H1 (cell line): Measurements from ENCODE around the gene GMIP. TPM values are rescaled to one million over a fixed set of nuclear protein-coding genes. Genes with fewer than 3 reads are reported as not detected.

Experiments used
- CTCF ChIA-PET: fragments of 300-600 bp; sonication (Branson Sonifier 250); formaldehyde crosslinking; loops from one replicate; lab custom pipeline; 2021; ENCODE audit not compliant: partially characterized antibody; lab: Charles Lee
- POLR2A ChIA-PET: fragments of 300-600 bp; sonication (Branson Sonifier 250); formaldehyde crosslinking; loops from one replicate; lab custom pipeline; 2021; ENCODE audit warnings: inconsistent platforms; ENCODE audit not compliant: partially characterized antibody; lab: Charles Lee
- DNase-seq, 2 experiments: peaks; one replicate each; pipeline versions ENCODE4 v3.0.0 to v3.0.0-alpha.2; 2010 to 2022; ENCODE audit warnings: low spot score in 2 of 2, low read depth in 1 of 2, mixed read lengths in 1 of 2
- FAIRE-seq: peaks from 2 replicates; lab custom pipeline; 2011; peaks lifted over from hg19 to GRCh38; lab: Jason Lieb, UNC
- H2AFZ ChIP-seq: 2 replicates; pipeline ENCODE4 v1.8.1; 2012; ENCODE audit warnings: low read length, inconsistent platforms
- H2AK5ac ChIP-seq: 2 replicates; pipeline ENCODE4 v1.6.1; 2013; ENCODE audit warnings: low read depth, low read length
- H2BK120ac ChIP-seq: replicated peaks from 2 replicates; pipeline ENCODE3; 2013; ENCODE audit warnings: low read depth, low read length, inconsistent platforms
- H2BK12ac ChIP-seq: 2 replicates; pipeline ENCODE4 v1.6.1; 2013; ENCODE audit warnings: low read depth, low read length
- H2BK15ac ChIP-seq: 2 replicates; pipeline ENCODE4 v1.6.1; 2013; ENCODE audit warnings: low read length
- H2BK20ac ChIP-seq: 2 replicates; pipeline ENCODE4 v1.6.1; 2013; ENCODE audit warnings: low read length
- H2BK5ac ChIP-seq: 2 replicates; pipeline ENCODE4 v1.6.1; 2013; ENCODE audit warnings: low read depth, low read length
- H3K14ac ChIP-seq: 2 replicates; pipeline ENCODE4 v1.6.1; 2013; ENCODE audit warnings: inconsistent platforms; ENCODE audit not compliant: insufficient read length
- H3K18ac ChIP-seq: 2 replicates; pipeline ENCODE4 v1.6.1; 2013; ENCODE audit warnings: low read length; ENCODE audit errors: extremely low read depth
- H3K23ac ChIP-seq: 2 replicates; pipeline ENCODE4 v1.6.1; 2013; ENCODE audit warnings: inconsistent platforms; ENCODE audit not compliant: insufficient read length
- H3K23me2 ChIP-seq: 2 replicates; pipeline ENCODE4 v1.6.1; 2013; ENCODE audit warnings: low read depth, low read length
- H3K27ac ChIP-seq: 2 replicates; pipeline ENCODE4 v1.6.1; 2011; ENCODE audit warnings: low read depth, low read length, inconsistent platforms
- H3K27me3 ChIP-seq, 4 experiments: replicated peaks in 1 of 4; 1 replicate in 1 of 4; 2 replicates in 3 of 4; pipeline versions ENCODE4 v1.6.1 to v1.8.1; 2011 to 2013; ENCODE audit warnings: low read length in 3 of 4, mild to moderate bottlenecking in 3 of 4, inconsistent platforms in 2 of 4, mixed read lengths in 2 of 4, moderate library complexity in 1 of 4; ENCODE audit not compliant: control insufficient read depth in 3 of 4, insufficient read depth in 3 of 4; ENCODE audit errors: extremely low read depth in 1 of 4
- H3K36me3 ChIP-seq, 4 experiments: 2 replicates each; pipeline versions ENCODE4 v1.6.1 to v1.8.1; 2011 to 2013; ENCODE audit warnings: mild to moderate bottlenecking in 4 of 4, low read length in 3 of 4, moderate library complexity in 2 of 4, control low read depth in 1 of 4, inconsistent platforms in 1 of 4; ENCODE audit not compliant: insufficient read depth in 4 of 4, control insufficient read depth in 2 of 4
- H3K4ac ChIP-seq: replicated peaks from 2 replicates; pipeline ENCODE3; 2013; ENCODE audit warnings: low read length, low read depth, mixed read lengths, inconsistent platforms; ENCODE audit not compliant: insufficient read length
- H3K4me1 ChIP-seq, 4 experiments: replicated peaks in 1 of 4; 1 replicate in 1 of 4; 2 replicates in 3 of 4; pipeline versions ENCODE4 v1.6.1 to v1.8.1; 2011 to 2013; ENCODE audit warnings: low read length in 3 of 4, inconsistent platforms in 2 of 4, mixed read lengths in 1 of 4; ENCODE audit not compliant: insufficient read depth in 4 of 4, control insufficient read depth in 3 of 4
- H3K4me2 ChIP-seq, 2 experiments: 2 replicates each; pipeline versions ENCODE4 v1.6.1 to v1.8.1; 2011 to 2013; ENCODE audit warnings: low read depth in 2 of 2, low read length in 2 of 2, control low read depth in 1 of 2, inconsistent platforms in 1 of 2, mild to moderate bottlenecking in 1 of 2; ENCODE audit not compliant: insufficient read depth in 1 of 2
- H3K4me3 ChIP-seq, 4 experiments: fragments of 200-600, 300-600 bp in 1 of 4; sonication (generic), shearing (Covaris generic), sonication (Bioruptor Twin) in 1 of 4; 2 replicates each; pipeline versions ENCODE4 v1.5.1 to v1.8.1; 2011 to 2016; ENCODE audit warnings: low read length in 4 of 4, low read depth in 3 of 4, control low read depth in 2 of 4, inconsistent platforms in 2 of 4, mild to moderate bottlenecking in 2 of 4, mixed read lengths in 1 of 4, moderate library complexity in 1 of 4; ENCODE audit not compliant: insufficient read depth in 2 of 4; ENCODE audit errors: extremely low read depth in 1 of 4
- H3K56ac ChIP-seq: replicated peaks from 2 replicates; pipeline ENCODE3; 2013; ENCODE audit warnings: low read depth, mild to moderate bottlenecking, mixed read lengths, low read length, inconsistent platforms; ENCODE audit not compliant: insufficient read length
- H3K79me1 ChIP-seq: 2 replicates; pipeline ENCODE4 v1.6.1; 2013; ENCODE audit warnings: low read depth, low read length, control low read depth
- H3K79me2 ChIP-seq, 2 experiments: 2 replicates each; pipeline versions ENCODE4 v1.6.1 to v1.8.1; 2012 to 2013; ENCODE audit warnings: low read length in 2 of 2, mild to moderate bottlenecking in 2 of 2, inconsistent platforms in 1 of 2; ENCODE audit not compliant: insufficient read depth in 2 of 2, control insufficient read depth in 1 of 2
- H3K9ac ChIP-seq, 4 experiments: replicated peaks in 1 of 4; 1 replicate in 1 of 4; 2 replicates in 3 of 4; pipeline versions ENCODE4 v1.6.1 to v1.8.1; 2011 to 2013; ENCODE audit warnings: low read depth in 3 of 4, low read length in 3 of 4, control low read depth in 2 of 4, mild to moderate bottlenecking in 2 of 4, moderate library complexity in 2 of 4, inconsistent platforms in 1 of 4; ENCODE audit errors: extremely low read depth in 1 of 4
- H3K9me3 ChIP-seq, 2 experiments: 2 replicates each; pipeline versions ENCODE4 v1.6.1 to v1.8.1; 2012 to 2013; ENCODE audit warnings: mild to moderate bottlenecking in 2 of 2, moderate library complexity in 2 of 2, control low read depth in 1 of 2, inconsistent platforms in 1 of 2, low read depth in 1 of 2, low read length in 1 of 2, mixed read lengths in 1 of 2; ENCODE audit not compliant: insufficient read depth in 2 of 2
- H4K20me1 ChIP-seq, 2 experiments: replicated peaks in 1 of 2; 2 replicates each; pipeline versions ENCODE3 to v1.8.1; 2011 to 2013; ENCODE audit warnings: inconsistent platforms in 2 of 2, low read length in 2 of 2, mild to moderate bottlenecking in 1 of 2; ENCODE audit not compliant: insufficient read depth in 2 of 2, control insufficient read depth in 1 of 2
- H4K5ac ChIP-seq: 2 replicates; pipeline ENCODE4 v1.6.1; 2013; ENCODE audit warnings: low read length, low read depth, mixed read lengths, inconsistent platforms; ENCODE audit not compliant: insufficient read length
- H4K8ac ChIP-seq: 2 replicates; pipeline ENCODE4 v1.8.0; 2013; ENCODE audit warnings: mild to moderate bottlenecking, moderate library complexity, low read length, inconsistent platforms; ENCODE audit not compliant: insufficient read depth; ENCODE audit errors: extremely low read depth
- H4K91ac ChIP-seq: replicated peaks from 2 replicates; pipeline ENCODE3; 2013; ENCODE audit warnings: low read length, mixed read lengths, inconsistent platforms; ENCODE audit not compliant: insufficient read length
- EGR1 ChIP-seq: IDR thresholded peaks from 2 replicates; pipeline ENCODE4 v1.6.1; 2011; ENCODE audit warnings: low read depth, low read length, borderline replicate concordance
- KDM5A ChIP-seq: fragments of 200-600 bp; IDR thresholded peaks from 2 replicates; pipeline ENCODE4 v1.7.1; 2012; ENCODE audit warnings: mild to moderate bottlenecking, low read length, inconsistent platforms, mixed read lengths
- MAFK ChIP-seq: IDR thresholded peaks from 2 replicates; pipeline ENCODE4 v1.6.1; 2012; ENCODE audit warnings: low read depth, mild to moderate bottlenecking, improper control_type of control experiment, low read length
- NANOG ChIP-seq: IDR thresholded peaks from 2 replicates; pipeline ENCODE4 v1.6.1; 2011; ENCODE audit warnings: low read length, low read depth, mild to moderate bottlenecking, inconsistent platforms; ENCODE audit not compliant: insufficient read depth, poor library complexity, severe bottlenecking
- NRF1 ChIP-seq: IDR thresholded peaks from 2 replicates; pipeline ENCODE4 v1.6.1; 2011; ENCODE audit warnings: mild to moderate bottlenecking, low read depth, low read length, improper control_type of control experiment
- PHF8 ChIP-seq: fragments of 200-600 bp; sonication (generic); conservative IDR thresholded peaks from 2 replicates; pipeline ENCODE4 v1.7.1; 2012; ENCODE audit warnings: low read depth, mild to moderate bottlenecking, inconsistent platforms, low read length, moderate library complexity
- SAP30 ChIP-seq: fragments of 300-600 bp; sonication (generic); IDR thresholded peaks from 2 replicates; pipeline ENCODE4 v1.7.1; 2012; ENCODE audit warnings: low read length, moderate library complexity, mild to moderate bottlenecking, inconsistent platforms; ENCODE audit not compliant: insufficient read depth, insufficient replicate concordance
- SIX5 ChIP-seq: IDR thresholded peaks from 2 replicates; pipeline ENCODE4 v1.6.1; 2011; ENCODE audit warnings: mild to moderate bottlenecking, low read depth, low read length
- SP1 ChIP-seq: IDR thresholded peaks from 2 replicates; pipeline ENCODE4 v1.6.1; 2011; ENCODE audit warnings: low read depth, low read length
- SP2 ChIP-seq: IDR thresholded peaks from 2 replicates; pipeline ENCODE4 v1.6.1; 2012; ENCODE audit warnings: mild to moderate bottlenecking, low read length, inconsistent platforms
- TCF12 ChIP-seq: IDR thresholded peaks from 2 replicates; pipeline ENCODE4 v1.6.1; 2011; ENCODE audit warnings: low read depth, mild to moderate bottlenecking, low read length
- TEAD4 ChIP-seq: IDR thresholded peaks from 2 replicates; pipeline ENCODE4 v1.6.1; 2012; ENCODE audit warnings: low read depth, low read length, inconsistent platforms, mixed read lengths
- WGBS, 2 experiments: shearing (Covaris generic) in 1 of 2; methylation state at CpG; one replicate each; pipeline versions ENCODE4 v1.1.6 to v1.1.7; 2013 to 2015; ENCODE audit warnings: low lambda C conversion rate in 2 of 2, mixed read lengths in 2 of 2, inconsistent platforms in 1 of 2, low coverage in 1 of 2, missing lambda C conversion rate in 1 of 2; ENCODE audit not compliant: insufficient replicate concordance in 2 of 2, insufficient coverage in 1 of 2, insufficient read length in 1 of 2; ENCODE audit errors: extremely low coverage in 1 of 2, missing lambda C conversion rate in 1 of 2; 5-methylcytosine and 5-hydroxymethylcytosine counted together
- polyA plus RNA-seq, 7 experiments: library from polyadenylated mRNA; depleted of rRNA in 3 of 7; stranded (reverse) in 5 of 7; unstranded in 2 of 7; fragments of >200 nt in 5 of 7; fragments of 200-250 nt in 2 of 7; gene quantifications; 1 replicate in 5 of 7; 2 replicates in 1 of 7; 4 replicates in 1 of 7; pipeline versions ENCODE4 v1.2.1 to v1.2.3, GENCODE V29; 2011 to 2013; ENCODE audit warnings: missing spikeins in 2 of 7, mixed read lengths in 2 of 7
- total RNA-seq: library from RNA; stranded (reverse); fragmentation: NEBNext Ultra II Directional; extraction: Animal tissue kit (Norgen Biotek cat#: 25700); gene quantifications from 2 replicates; pipeline ENCODE4 v1.2.1, GENCODE V29; 2021
- TF ChIP-seq, protein P1 (sequence below): IDR thresholded peaks from 2 replicates; pipeline ENCODE4 v1.6.1; 2012; ENCODE audit warnings: inconsistent platforms

GMIP gene
- total and polyA plus RNA-seq, 2 of the 8 experiments (the other 6 are each of a cell fraction or from before 2014, with no cell fraction given), result 5.7 to 18.1 TPM

DNA sequence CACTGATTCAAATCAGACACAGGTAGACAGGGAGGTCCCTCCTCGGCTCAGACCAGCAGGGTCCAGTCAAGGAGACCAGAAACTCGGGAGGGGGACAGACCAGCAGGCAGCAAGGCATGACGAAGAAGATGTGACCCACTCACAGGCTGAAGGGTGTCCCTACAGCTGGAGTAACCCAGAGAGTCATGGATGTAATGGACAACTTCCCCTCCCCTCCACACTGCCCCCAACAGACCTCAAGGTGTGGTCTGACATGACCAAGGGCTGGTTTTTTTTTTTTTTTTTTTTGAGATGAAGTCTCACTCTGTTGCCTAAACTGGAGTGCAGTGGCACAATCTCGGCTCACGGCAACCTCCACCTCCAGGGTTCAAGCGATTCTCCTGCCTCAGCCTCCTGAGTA lies 59.1 kb downstream of the GMIP start:
- CTCF ChIA-PET, result interaction anchor here (0.6 to 11.1 kb wide), 9 partner anchors 11 to 66 kb away, joined by 3 to 101 read pairs (median 4); partner anchors contain the start of gene GMIP

More for the DNA sequence above, 59.1 kb downstream of the GMIP start:
- POLR2A ChIA-PET, result no interaction called here
- Histone ChIP-seq H2BK20ac (no peak overlapping the region), H3K9ac (no peak overlapping the region), H2BK5ac (no peak overlapping the region), H3K79me1 (no peaks in the 10 kb centered on the region), H3K23ac (no peak overlapping the region), H2AK5ac (no peak overlapping the region), H4K5ac (no peak overlapping the region), H2AFZ (no peak overlapping the region), H3K4ac (no peak overlapping the region), H3K18ac (no peak overlapping the region), H3K4me1 (peaks cover 0 to 2% (median 0%) of the 10 kb centered on the region in 4 experiments; a peak in 1 of 7 replicates), H3K23me2 (no peaks in the 10 kb centered on the region), H3K4me3 (no peak overlapping the region), H3K79me2 (no peaks in the 10 kb centered on the region), H4K91ac (no peak overlapping the region), H3K36me3 (no peaks in the 10 kb centered on the region), H4K20me1 (peaks cover 0 to 2% of the 10 kb centered on the region in 2 experiments), H3K27ac (no peak overlapping the region), H3K56ac (no peak overlapping the region), H2BK120ac (no peak overlapping the region), H2BK15ac (no peak overlapping the region), H3K27me3 (no peaks in the 10 kb centered on the region; a peak in 1 of 7 replicates), H4K8ac (no peak overlapping the region), H2BK12ac (no peak overlapping the region), H3K9me3 (no peaks in the 10 kb centered on the region), H3K4me2 (no peak overlapping the region), H3K14ac (no peak overlapping the region)
- no peak for DNase-seq
- WGBS, 2 experiments, result 95% methylated on average over 6 of the region's 6 CpGs; no CpG with 5 or more reads in 1 of the 2 experiments
- FAIRE-seq, result no peak
- no peak for TF ChIP-seq KDM5A
- no peak for TF ChIP-seq SP1
- TF ChIP-seq NANOG, result no peak
- no peak for TF ChIP-seq NRF1
- no peak for TF ChIP-seq TEAD4
- TF ChIP-seq PHF8, result no peak
- TF ChIP-seq SP2, result no peak
- no peak for TF ChIP-seq TCF12
- no peak for TF ChIP-seq MAFK
- TF ChIP-seq, protein P1, sequence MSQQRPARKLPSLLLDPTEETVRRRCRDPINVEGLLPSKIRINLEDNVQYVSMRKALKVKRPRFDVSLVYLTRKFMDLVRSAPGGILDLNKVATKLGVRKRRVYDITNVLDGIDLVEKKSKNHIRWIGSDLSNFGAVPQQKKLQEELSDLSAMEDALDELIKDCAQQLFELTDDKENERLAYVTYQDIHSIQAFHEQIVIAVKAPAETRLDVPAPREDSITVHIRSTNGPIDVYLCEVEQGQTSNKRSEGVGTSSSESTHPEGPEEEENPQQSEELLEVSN, result no peak
- no peak for TF ChIP-seq SIX5
- no peak for TF ChIP-seq EGR1
- no peak for TF ChIP-seq SAP30
